ENCODE measurements around the gene INTS3. TPM values are rescaled to one million over a fixed set of nuclear protein-coding genes. Genes with fewer than 3 reads are reported as not detected.
"Not testable (repeated sequence)": the region's sequence is repeated elsewhere in the genome, so short reads cannot be mapped to it uniquely, and the experiment has no call there.

INTS3 gene
- polyA plus RNA-seq, 3 donors: 17.8 to 31.3 (median 28.0) TPM

- WGBS, 3 donors: 11 to 43% (median 17%) methylated on average over 28 to 29 of the region's 29 CpGs
- peak overlapping the region; percentile 93 for H3K27ac ChIP-seq (ENCODE audit: low read depth, low read length)
Observed at GRCh38 chr1:153698020-153698922, 29.6 kb upstream of the INTS3 start.

GRCh38 chr1:153698923-153699714, 28.7 kb upstream of the INTS3 start:
- 74 to 87% (median 79%) methylated on average over 6 of the region's 6 CpGs for WGBS, 3 donors
- H3K27ac ChIP-seq (ENCODE audit: low read depth, low read length): no peak overlapping the region

GRCh38 chr1:153699768-153700167, 28.1 kb upstream of the INTS3 start:
- WGBS, 3 donors: 87 to 92% (median 91%) methylated on average over 6 of the region's 6 CpGs
- H3K27ac ChIP-seq (ENCODE audit: low read depth, low read length): no peak overlapping the region

GRCh38 chr1:153705484-153705883, 22.4 kb upstream of the INTS3 start:
- H3K27ac ChIP-seq (ENCODE audit: low read depth, low read length): no peak overlapping the region
- 90 to 97% (median 96%) methylated on average over 9 of the region's 9 CpGs for WGBS, 3 donors

GRCh38 chr1:153711026-153711425, 16.8 kb upstream of the INTS3 start:
- no peak overlapping the region for H3K27ac ChIP-seq (ENCODE audit: low read depth, low read length)
- 54 to 74% (median 63%) methylated on average over 7 of the region's 7 CpGs for WGBS, 3 donors

GRCh38 chr1:153716211-153716610, 11.6 kb upstream of the INTS3 start:
- 82 to 92% (median 90%) methylated on average over 5 of the region's 5 CpGs for WGBS, 3 donors
- H3K27ac ChIP-seq (ENCODE audit: low read depth, low read length): not testable (repeated sequence)

- WGBS, 3 donors: 84 to 89% (median 87%) methylated on average over 3 of the region's 3 CpGs
- no peak overlapping the region for H3K27ac ChIP-seq (ENCODE audit: low read depth, low read length)
Observed at GRCh38 chr1:153717330-153717729, 10.5 kb upstream of the INTS3 start.

GRCh38 chr1:153723687-153724086, 4.2 kb upstream of the INTS3 start:
- no peak overlapping the region for H3K27ac ChIP-seq (ENCODE audit: low read depth, low read length)
- WGBS, 3 donors: 88 to 98% (median 93%) methylated on average over 3 of the region's 3 CpGs

GRCh38 chr1:153724634-153725033, 3.2 kb upstream of the INTS3 start:
- WGBS, 3 donors: 85 to 92% (median 87%) methylated on average over 4 of the region's 4 CpGs
- H3K27ac ChIP-seq (ENCODE audit: low read depth, low read length): not testable (repeated sequence)

GRCh38 chr1:153728305-153729066, 636 bp downstream of the INTS3 start:
- 0 to 1% (median 1%) methylated on average over 17 to 19 of the region's 19 CpGs for WGBS, 3 donors
- peak overlapping the region; percentile 94 for H3K27ac ChIP-seq (ENCODE audit: low read depth, low read length)

GRCh38 chr1:153730468-153730988, 2.7 kb downstream of the INTS3 start:
- no peak overlapping the region for H3K27ac ChIP-seq (ENCODE audit: low read depth, low read length)
- 50 to 54% (median 51%) methylated on average over 5 of the region's 5 CpGs for WGBS, 3 donors

- H3K27ac ChIP-seq (ENCODE audit: low read depth, low read length): no peak overlapping the region
- 35 to 53% (median 38%) methylated on average over 1 of the region's 1 CpG for WGBS, 3 donors
Observed at GRCh38 chr1:153733970-153734369, 6.1 kb downstream of the INTS3 start.

- 62 to 86% (median 66%) methylated on average over 3 of the region's 3 CpGs for WGBS, 3 donors
- H3K27ac ChIP-seq (ENCODE audit: low read depth, low read length): peak overlapping the region; percentile 29
Observed at GRCh38 chr1:153734396-153735089, 6.7 kb downstream of the INTS3 start.

- H3K27ac ChIP-seq (ENCODE audit: low read depth, low read length): no peak overlapping the region
- WGBS, 3 donors: 95 to 96% (median 96%) methylated on average over 3 of the region's 3 CpGs
Observed at GRCh38 chr1:153735090-153735420, 7.2 kb downstream of the INTS3 start.

GRCh38 chr1:153741986-153742385, 14.1 kb downstream of the INTS3 start:
- WGBS, 3 donors: 37 to 62% (median 61%) methylated on average over 2 of the region's 2 CpGs
- H3K27ac ChIP-seq (ENCODE audit: low read depth, low read length): no peak overlapping the region

- 44 to 52% (median 48%) methylated on average over 5 of the region's 5 CpGs for WGBS, 3 donors
- no peak overlapping the region for H3K27ac ChIP-seq (ENCODE audit: low read depth, low read length)
Observed at GRCh38 chr1:153742411-153743142, 14.7 kb downstream of the INTS3 start.

GRCh38 chr1:153745417-153745816, 17.6 kb downstream of the INTS3 start:
- no peak overlapping the region for H3K27ac ChIP-seq (ENCODE audit: low read depth, low read length)
- 91 to 94% (median 93%) methylated on average over 2 of the region's 2 CpGs for WGBS, 3 donors

All from adipose tissue (tissue), 3 donors.